22Rv1 (cell line): ENCODE results near the gene LHX1.

Source experiments
- CTCF ChIP-seq: fragments of 450-650 bp; IDR thresholded peaks from 2 replicates; pipeline ENCODE4 v1.5.1; 2017; ENCODE audit warnings: mild to moderate bottlenecking
- ZFX ChIP-seq: fragments of 450-650 bp; IDR thresholded peaks from 2 replicates; pipeline ENCODE4 v1.6.1; 2017; ENCODE audit warnings: antibody characterized with exemption, borderline replicate concordance

- TF ChIP-seq CTCF (no peak), ZFX (no peak)
Measured at GRCh38 chr17:36972186-36972700, 35.0 kb downstream of the LHX1 start.
